OCI-LY3 (cell line): ENCODE data around the gene NXPH4.

Experiments
- H2AFZ ChIP-seq: fragments of 200-600, 300-600 bp; shearing (Covaris generic); 2 replicates; pipeline ENCODE4 v1.6.0; 2014; ENCODE audit warnings: antibody characterized with exemption, low read depth, low read length
- H3K27ac ChIP-seq: fragments of 200-600, 300-600 bp; sonication (generic); 2 replicates; pipeline ENCODE4 v1.5.1; 2014; ENCODE audit warnings: mild to moderate bottlenecking, low read length, moderate library complexity, mixed read lengths
- H3K27me3 ChIP-seq: fragments of 200-600, 300-600 bp; sonication (generic); 2 replicates; pipeline ENCODE4 v1.6.1; 2014; ENCODE audit warnings: low read depth, low read length, mixed read lengths
- H3K36me3 ChIP-seq: fragments of 200-600, 300-600 bp; sonication (generic); replicated peaks from 2 replicates; pipeline ENCODE3; 2014; ENCODE audit warnings: low read depth, low read length, mixed read lengths
- H3K4me1 ChIP-seq: fragments of 300-600, 200-600 bp; sonication (generic); 2 replicates; pipeline ENCODE4 v1.6.1; 2014; ENCODE audit warnings: low read length, mixed read lengths
- H3K4me2 ChIP-seq: fragments of 200-600, 300-600 bp; sonication (generic); 2 replicates; pipeline ENCODE4 v1.6.1; 2014; ENCODE audit warnings: low read length, mixed read lengths
- H3K4me3 ChIP-seq: fragments of 300-600, 200-600 bp; sonication (generic); 2 replicates; pipeline ENCODE4 v1.5.1; 2014; ENCODE audit warnings: antibody characterized with exemption, mild to moderate bottlenecking, low read length, moderate library complexity
- H3K79me2 ChIP-seq: fragments of 300-600, 200-600 bp; shearing (Covaris generic); 2 replicates; pipeline ENCODE4 v1.6.1; 2014; ENCODE audit warnings: mild to moderate bottlenecking, low read length, mixed read lengths
- H3K9ac ChIP-seq: fragments of 300-600, 200-600 bp; shearing (Covaris generic); 2 replicates; pipeline ENCODE4 v1.6.0; 2014; ENCODE audit warnings: mild to moderate bottlenecking, low read length, moderate library complexity
- H3K9me3 ChIP-seq: fragments of 200-600, 300-600 bp; shearing (Covaris generic); 2 replicates; pipeline ENCODE4 v1.6.1; 2014; ENCODE audit warnings: low read length, mixed read lengths; ENCODE audit not compliant: insufficient read depth
- H4K20me1 ChIP-seq: fragments of 200-600, 300-600 bp; sonication (generic); 2 replicates; pipeline ENCODE4 v1.6.1; 2016; ENCODE audit warnings: low read length, mixed read lengths; ENCODE audit not compliant: insufficient read depth
- EZH2phosphoT487 ChIP-seq: fragments of 200-600 bp; shearing (Covaris generic); IDR thresholded peaks from 2 replicates; pipeline ENCODE4 v1.6.1; 2018; ENCODE audit warnings: antibody characterized with exemption, mixed run types, low read depth
- TF ChIP-seq, protein P1 (sequence below): fragments of 200-600, 300-600 bp; sonication (generic); IDR thresholded peaks from 2 replicates; pipeline ENCODE4 v1.5.1; 2014; ENCODE audit warnings: antibody characterized with exemption, low read length, low read depth

NXPH4 gene

DNA sequence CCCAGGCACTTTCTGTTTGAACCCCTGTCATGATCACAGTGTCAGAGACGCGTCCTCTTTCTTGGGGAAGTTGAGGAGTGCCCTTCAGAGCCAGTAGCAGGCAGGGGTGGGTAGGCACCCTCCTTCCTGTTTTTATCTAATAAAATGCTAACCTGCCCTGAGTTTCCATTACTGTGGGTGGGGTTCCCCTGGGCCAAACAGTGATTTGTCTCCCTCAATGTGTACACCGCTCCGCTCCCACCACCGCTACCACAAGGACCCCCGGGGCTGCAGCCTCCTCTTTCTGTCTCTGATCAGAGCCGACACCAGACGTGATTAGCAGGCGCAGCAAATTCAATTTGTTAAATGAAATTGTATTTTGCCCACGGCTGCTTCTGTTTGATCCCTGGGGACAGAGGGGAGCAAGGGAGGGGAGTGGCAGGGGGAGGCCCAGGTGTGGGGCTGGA lies 18.0 kb downstream of the NXPH4 start:
- no peak overlapping the region for H3K4me2 ChIP-seq
- no peak overlapping the region for H2AFZ ChIP-seq
- peaks cover 47% of the 10 kb centered on the region for H3K36me3 ChIP-seq
- TF ChIP-seq, protein P1, sequence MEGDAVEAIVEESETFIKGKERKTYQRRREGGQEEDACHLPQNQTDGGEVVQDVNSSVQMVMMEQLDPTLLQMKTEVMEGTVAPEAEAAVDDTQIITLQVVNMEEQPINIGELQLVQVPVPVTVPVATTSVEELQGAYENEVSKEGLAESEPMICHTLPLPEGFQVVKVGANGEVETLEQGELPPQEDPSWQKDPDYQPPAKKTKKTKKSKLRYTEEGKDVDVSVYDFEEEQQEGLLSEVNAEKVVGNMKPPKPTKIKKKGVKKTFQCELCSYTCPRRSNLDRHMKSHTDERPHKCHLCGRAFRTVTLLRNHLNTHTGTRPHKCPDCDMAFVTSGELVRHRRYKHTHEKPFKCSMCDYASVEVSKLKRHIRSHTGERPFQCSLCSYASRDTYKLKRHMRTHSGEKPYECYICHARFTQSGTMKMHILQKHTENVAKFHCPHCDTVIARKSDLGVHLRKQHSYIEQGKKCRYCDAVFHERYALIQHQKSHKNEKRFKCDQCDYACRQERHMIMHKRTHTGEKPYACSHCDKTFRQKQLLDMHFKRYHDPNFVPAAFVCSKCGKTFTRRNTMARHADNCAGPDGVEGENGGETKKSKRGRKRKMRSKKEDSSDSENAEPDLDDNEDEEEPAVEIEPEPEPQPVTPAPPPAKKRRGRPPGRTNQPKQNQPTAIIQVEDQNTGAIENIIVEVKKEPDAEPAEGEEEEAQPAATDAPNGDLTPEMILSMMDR: no peak
- no peak for TF ChIP-seq EZH2phosphoT487
- peaks cover 17% of the 10 kb centered on the region for H4K20me1 ChIP-seq
- H3K27me3 ChIP-seq: 0 out of 2 replicates have a peak, but pooled peaks cover 4% of the 10 kb centered on the region
- peaks cover 18% of the 10 kb centered on the region for H3K4me1 ChIP-seq
- H3K9ac ChIP-seq: no peak overlapping the region
- H3K79me2 ChIP-seq: peaks cover 27% of the 10 kb centered on the region
- H3K27ac ChIP-seq: no peak overlapping the region
- no peaks in the 10 kb centered on the region for H3K9me3 ChIP-seq
- no peak overlapping the region for H3K4me3 ChIP-seq

DNA sequence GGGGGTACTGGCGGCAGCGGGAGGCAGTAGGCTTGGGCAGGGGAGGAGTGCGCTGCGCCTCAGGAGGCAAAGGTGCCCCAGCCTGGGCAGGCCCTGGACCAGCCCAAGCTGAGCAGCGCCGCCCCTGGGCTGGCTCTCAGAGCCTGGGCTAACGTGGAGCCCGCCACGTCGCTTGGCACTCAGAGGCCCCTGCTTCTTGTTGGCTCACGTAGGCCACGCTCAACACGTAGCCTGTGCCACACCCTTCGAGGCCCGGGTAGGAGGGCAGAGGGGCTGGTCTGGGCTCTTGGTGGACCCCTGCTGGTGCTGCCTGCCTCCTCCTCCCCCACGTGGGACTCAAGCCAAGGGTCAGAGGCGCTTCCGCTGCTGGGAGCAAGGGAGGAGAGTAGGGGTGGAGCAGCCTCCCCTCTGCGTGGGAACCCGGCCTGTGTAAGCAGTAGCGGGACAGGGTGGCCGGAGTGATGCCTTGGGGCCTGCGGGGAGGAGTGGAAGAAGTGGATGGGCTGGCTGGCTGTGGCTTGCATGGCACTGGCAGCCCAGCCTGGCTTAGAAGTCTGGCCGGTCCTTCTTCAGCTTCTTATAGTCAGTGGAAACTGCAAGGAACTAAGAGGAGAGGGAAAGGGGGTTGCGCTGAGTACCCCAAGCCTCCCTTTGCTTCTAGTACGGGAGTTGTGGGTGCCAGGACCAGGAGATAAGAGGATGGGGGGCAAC lies 18.6 kb downstream of the NXPH4 start:
- no peak overlapping the region for H3K27ac ChIP-seq
- no peak overlapping the region for H3K9ac ChIP-seq
- H3K9me3 ChIP-seq: no peaks in the 10 kb centered on the region
- H2AFZ ChIP-seq: no peak overlapping the region
- peaks cover 18% of the 10 kb centered on the region for H3K4me1 ChIP-seq
- 0 out of 2 replicates have a peak, but pooled peaks cover 4% of the 10 kb centered on the region for H3K27me3 ChIP-seq
- TF ChIP-seq, protein P1: no peak
- TF ChIP-seq EZH2phosphoT487: no peak
- H4K20me1 ChIP-seq: peaks cover 17% of the 10 kb centered on the region
- no peak overlapping the region for H3K4me3 ChIP-seq
- H3K36me3 ChIP-seq: peaks cover 46% of the 10 kb centered on the region
- no peak overlapping the region for H3K4me2 ChIP-seq
- H3K79me2 ChIP-seq: peaks cover 22% of the 10 kb centered on the region

GRCh38 chr12:57235728-57236131 lies 19.1 kb downstream of the NXPH4 start:
- Histone ChIP-seq H3K4me2 (no peak overlapping the region), H3K4me3 (no peak overlapping the region)

More at GRCh38 chr12:57235728-57236131, 19.1 kb downstream of the NXPH4 start:
- Histone ChIP-seq H3K9me3 (no peaks in the 10 kb centered on the region), H3K9ac (no peak overlapping the region), H4K20me1 (peaks cover 13% of the 10 kb centered on the region), H3K79me2 (peaks cover 16% of the 10 kb centered on the region), H3K27me3 (peaks cover 5% of the 10 kb centered on the region), H2AFZ (no peak overlapping the region), H3K36me3 (peaks cover 41% of the 10 kb centered on the region), H3K27ac (no peak overlapping the region), H3K4me1 (peaks cover 16% of the 10 kb centered on the region)
- TF ChIP-seq, protein P1: no peak
- no peak for TF ChIP-seq EZH2phosphoT487
